ENCODE results near the gene KRTAP10-12. TPM values are rescaled to one million over a fixed set of nuclear protein-coding genes. Genes with fewer than 3 reads are reported as not detected.

Gene KRTAP10-12
- total RNA-seq, 2 donors from 2014 or later, result not detected

DNA sequence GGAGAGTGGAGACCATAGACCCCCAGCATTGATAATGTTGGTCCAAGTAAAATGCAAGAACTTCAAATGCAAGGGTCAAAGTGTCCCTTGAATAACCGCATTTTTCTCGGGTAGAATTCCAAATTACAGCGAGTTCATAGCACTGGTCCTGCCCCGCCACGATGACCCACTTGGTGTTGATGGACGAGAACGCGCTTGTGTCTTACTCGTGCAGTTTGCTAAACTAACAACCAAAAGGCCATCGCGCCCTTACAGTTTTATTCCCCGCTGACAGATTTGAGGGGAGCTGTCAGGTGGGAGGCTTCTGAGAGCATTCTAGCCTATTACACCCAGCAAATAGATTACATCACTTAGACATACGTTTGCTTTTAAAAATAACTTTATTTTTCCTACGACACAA, 31.7 kb downstream of the KRTAP10-12 start:
- peaks cover 24% of the 10 kb centered on the region for H3K27me3 Mint-ChIP-seq (ENCODE audit: insufficient read depth)
- TF ChIP-seq, protein P1, sequence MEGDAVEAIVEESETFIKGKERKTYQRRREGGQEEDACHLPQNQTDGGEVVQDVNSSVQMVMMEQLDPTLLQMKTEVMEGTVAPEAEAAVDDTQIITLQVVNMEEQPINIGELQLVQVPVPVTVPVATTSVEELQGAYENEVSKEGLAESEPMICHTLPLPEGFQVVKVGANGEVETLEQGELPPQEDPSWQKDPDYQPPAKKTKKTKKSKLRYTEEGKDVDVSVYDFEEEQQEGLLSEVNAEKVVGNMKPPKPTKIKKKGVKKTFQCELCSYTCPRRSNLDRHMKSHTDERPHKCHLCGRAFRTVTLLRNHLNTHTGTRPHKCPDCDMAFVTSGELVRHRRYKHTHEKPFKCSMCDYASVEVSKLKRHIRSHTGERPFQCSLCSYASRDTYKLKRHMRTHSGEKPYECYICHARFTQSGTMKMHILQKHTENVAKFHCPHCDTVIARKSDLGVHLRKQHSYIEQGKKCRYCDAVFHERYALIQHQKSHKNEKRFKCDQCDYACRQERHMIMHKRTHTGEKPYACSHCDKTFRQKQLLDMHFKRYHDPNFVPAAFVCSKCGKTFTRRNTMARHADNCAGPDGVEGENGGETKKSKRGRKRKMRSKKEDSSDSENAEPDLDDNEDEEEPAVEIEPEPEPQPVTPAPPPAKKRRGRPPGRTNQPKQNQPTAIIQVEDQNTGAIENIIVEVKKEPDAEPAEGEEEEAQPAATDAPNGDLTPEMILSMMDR (conservative IDR thresholded peaks at IDR 0.05), result no peak
- no peaks in the 10 kb centered on the region for H3K4me1 ChIP-seq (ENCODE audit: control insufficient read depth, insufficient read depth, low read length)
- no peak overlapping the region for H3K4me3 ChIP-seq (ENCODE audit: low read length)
- peaks cover 8% of the 10 kb centered on the region for H3K27me3 ChIP-seq (ENCODE audit: control insufficient read depth, insufficient read depth, low read length, poor library complexity, severe bottlenecking)
- H3K4me1 Mint-ChIP-seq, result peaks cover 12% of the 10 kb centered on the region
- no peaks in the 10 kb centered on the region for H3K9me3 Mint-ChIP-seq
- 89 to 97% methylated on average over 8 to 14 of the region's 14 CpGs for WGBS, 2 experiments (ENCODE audit: insufficient coverage in 1 of 2, insufficient read length in 1 of 2)
- no peaks in the 10 kb centered on the region for H3K36me3 ChIP-seq (ENCODE audit: control insufficient read depth, insufficient read depth, low read length)
- H3K36me3 Mint-ChIP-seq (ENCODE audit: low read depth), result no peaks in the 10 kb centered on the region
- DNase-seq, result no peak
- no peak overlapping the region for H3K27ac Mint-ChIP-seq
- H3K9ac ChIP-seq (ENCODE audit: extremely low read depth, low read length, poor library complexity, severe bottlenecking), result no peak overlapping the region
- H3K27ac ChIP-seq (ENCODE audit: low read depth, low read length), result no peak overlapping the region
- no peak overlapping the region for H3K4me3 Mint-ChIP-seq
- H3K9me3 ChIP-seq (ENCODE audit: control insufficient read depth, low read length), result no peaks in the 10 kb centered on the region

DNA sequence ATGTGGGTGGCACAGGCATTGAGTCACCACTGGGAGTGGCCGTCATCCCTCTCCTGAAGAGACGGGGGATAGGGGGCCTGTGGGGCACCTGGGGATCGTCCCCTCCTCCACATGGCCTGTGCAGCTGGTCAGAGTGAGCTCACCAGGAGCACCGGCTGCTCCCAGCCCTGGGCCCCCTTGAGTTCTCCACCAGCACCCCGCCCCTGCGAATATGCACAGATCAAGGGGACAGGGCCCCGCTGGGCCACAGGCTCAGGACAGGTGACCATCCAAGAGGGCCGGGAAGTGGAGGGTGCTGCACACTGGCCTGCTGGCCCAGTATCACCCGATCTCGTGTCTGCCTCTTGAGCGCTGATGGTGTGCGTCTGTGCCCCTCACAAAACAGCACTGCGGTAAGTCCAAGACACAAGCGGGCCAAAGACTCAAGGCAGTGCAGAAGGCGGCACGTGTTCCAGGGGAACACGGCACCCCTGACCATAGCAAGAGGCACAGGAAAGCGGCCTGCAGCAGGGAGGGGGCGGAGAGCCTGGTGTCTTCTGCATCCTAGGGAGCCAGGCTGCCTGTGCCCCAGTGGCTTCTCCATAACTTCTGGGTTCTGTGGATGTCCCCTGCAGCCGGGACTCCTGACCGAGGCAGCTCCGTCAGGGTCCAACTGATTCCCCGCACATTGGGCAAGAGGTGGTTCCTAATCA, 32.5 kb downstream of the KRTAP10-12 start:
- H3K9me3 Mint-ChIP-seq, result no peaks in the 10 kb centered on the region
- Histone ChIP-seq H3K27ac (ENCODE audit: low read depth, low read length) (no peak overlapping the region), H3K9ac (ENCODE audit: extremely low read depth, low read length, poor library complexity, severe bottlenecking) (no peak overlapping the region), H3K4me3 (ENCODE audit: low read length) (no peak overlapping the region), H3K36me3 (ENCODE audit: control insufficient read depth, insufficient read depth, low read length) (no peaks in the 10 kb centered on the region), H3K27me3 (ENCODE audit: control insufficient read depth, insufficient read depth, low read length, poor library complexity, severe bottlenecking) (peaks cover under 1% of the 10 kb centered on the region), H3K4me1 (ENCODE audit: control insufficient read depth, insufficient read depth, low read length) (no peaks in the 10 kb centered on the region), H3K9me3 (ENCODE audit: control insufficient read depth, low read length) (no peaks in the 10 kb centered on the region)
- H3K27ac Mint-ChIP-seq, result no peak overlapping the region
- H3K27me3 Mint-ChIP-seq (ENCODE audit: insufficient read depth), result peaks cover 19% of the 10 kb centered on the region
- 93 to 96% methylated on average over 21 to 23 of the region's 23 CpGs for WGBS, 2 experiments (ENCODE audit: insufficient coverage in 1 of 2, insufficient read length in 1 of 2)
- no peak for DNase-seq
- no peaks in the 10 kb centered on the region for H3K36me3 Mint-ChIP-seq (ENCODE audit: low read depth)
- peaks cover 12% of the 10 kb centered on the region for H3K4me1 Mint-ChIP-seq
- no peak overlapping the region for H3K4me3 Mint-ChIP-seq
- TF ChIP-seq, protein P1 (conservative IDR thresholded peaks at IDR 0.05), result no peak

DNA sequence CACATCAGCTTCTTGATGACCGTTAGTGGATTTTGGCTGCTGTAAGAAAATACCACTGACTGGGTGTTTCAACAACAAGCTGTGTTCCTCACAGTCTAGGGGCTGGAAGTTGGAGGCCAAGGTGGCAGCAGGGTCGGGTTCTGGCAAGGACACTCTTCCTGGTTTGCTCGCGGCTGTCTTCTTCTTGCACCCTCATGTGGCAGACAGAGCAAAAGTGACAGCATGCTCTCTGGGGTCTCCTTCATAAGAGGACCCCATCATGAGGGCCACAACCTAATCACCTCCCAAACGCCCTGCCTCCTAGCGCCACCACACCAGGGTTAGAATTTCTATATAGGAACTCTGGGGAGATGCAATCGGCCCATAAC, 33.0 kb downstream of the KRTAP10-12 start:
- Histone ChIP-seq H3K27me3 (ENCODE audit: control insufficient read depth, insufficient read depth, low read length, poor library complexity, severe bottlenecking) (no peaks in the 10 kb centered on the region), H3K36me3 (ENCODE audit: control insufficient read depth, insufficient read depth, low read length) (no peaks in the 10 kb centered on the region), H3K27ac (ENCODE audit: low read depth, low read length) (no peak overlapping the region), H3K4me1 (ENCODE audit: control insufficient read depth, insufficient read depth, low read length) (no peaks in the 10 kb centered on the region), H3K4me3 (ENCODE audit: low read length) (no peak overlapping the region), H3K9me3 (ENCODE audit: control insufficient read depth, low read length) (no peaks in the 10 kb centered on the region), H3K9ac (ENCODE audit: extremely low read depth, low read length, poor library complexity, severe bottlenecking) (no peak overlapping the region)
- Mint-ChIP-seq H3K36me3 (ENCODE audit: low read depth) (no peaks in the 10 kb centered on the region), H3K27ac (no peak overlapping the region), H3K9me3 (no peaks in the 10 kb centered on the region), H3K4me3 (no peak overlapping the region), H3K27me3 (ENCODE audit: insufficient read depth) (peaks cover 16% of the 10 kb centered on the region), H3K4me1 (peaks cover 13% of the 10 kb centered on the region)
- WGBS, 2 experiments (ENCODE audit: insufficient coverage in 1 of 2, insufficient read length in 1 of 2), result 92 to 94% methylated on average over 4 to 7 of the region's 7 CpGs
- TF ChIP-seq, protein P1 (conservative IDR thresholded peaks at IDR 0.05), result no peak
- DNase-seq, result no peak
